HepG2 (cell line): Measurements from ENCODE around the gene GDI1. TPM values are rescaled to one million over a fixed set of nuclear protein-coding genes. Genes with fewer than 3 reads are reported as not detected.
A peak's percentile ranks its signal among the peaks of the same experiment; 100 is the strongest.

ENCODE experiments used
- ARID5B ChIP-seq: IDR thresholded peaks from 2 replicates; pipeline ENCODE4 v1.4.0; 2020; ENCODE audit warnings: mild to moderate bottlenecking, missing genetic modification reagents
- ATF5 ChIP-seq: sonication (generic); formaldehyde crosslinking; IDR thresholded peaks from 2 replicates; pipeline ENCODE4 v1.4.0; 2020; ENCODE audit warnings: mild to moderate bottlenecking, low read depth, missing genetic modification reagents
- ATRX ChIP-seq: sonication (generic); formaldehyde crosslinking; IDR thresholded peaks from 2 replicates; pipeline ENCODE4 v1.4.0; 2020; ENCODE audit warnings: missing genetic modification reagents, borderline replicate concordance
- JUN ChIP-seq: sonication (generic); formaldehyde crosslinking; IDR thresholded peaks from 2 replicates; pipeline ENCODE4 v1.4.0; 2020; ENCODE audit warnings: mild to moderate bottlenecking, missing genetic modification reagents
- RBM22 ChIP-seq: fragments of 200-400 bp; formaldehyde crosslinking; optimal IDR thresholded peaks from 2 replicates; pipeline ENCODE3; 2017; ENCODE audit warnings: mild to moderate bottlenecking, low read length, moderate library complexity
- SRF ChIP-seq: IDR thresholded peaks from 2 replicates; pipeline ENCODE4 v1.6.1; 2011; ENCODE audit warnings: mild to moderate bottlenecking, low read depth, low read length, moderate library complexity
- SRSF9 ChIP-seq: fragments of 200-400 bp; formaldehyde crosslinking; IDR thresholded peaks from 2 replicates; pipeline ENCODE4 v1.6.1; 2018; ENCODE audit warnings: borderline replicate concordance, mild to moderate bottlenecking, low read depth, low read length; ENCODE audit not compliant: insufficient read depth, poor library complexity, severe bottlenecking
- STAT6 ChIP-seq: sonication (generic); formaldehyde crosslinking; IDR thresholded peaks from 2 replicates; pipeline ENCODE4 v1.4.0; 2020; ENCODE audit warnings: missing genetic modification reagents, mild to moderate bottlenecking, borderline replicate concordance
- SYNCRIP ChIP-seq: fragments of 200-400 bp; formaldehyde crosslinking; IDR thresholded peaks from 2 replicates; pipeline ENCODE4 v1.6.1; 2018; ENCODE audit warnings: mild to moderate bottlenecking, low read depth, low read length; ENCODE audit not compliant: insufficient read depth
- ZNF883 ChIP-seq: sonication (generic); formaldehyde crosslinking; IDR thresholded peaks from 2 replicates; pipeline ENCODE4 v1.5.1; 2020; ENCODE audit warnings: mild to moderate bottlenecking, missing genetic modification reagents; ENCODE audit errors: not compliant biosample characterization
- ZSCAN21 ChIP-seq: sonication (generic); formaldehyde crosslinking; IDR thresholded peaks from 2 replicates; pipeline ENCODE4 v1.8.0; 2022; ENCODE audit warnings: mild to moderate bottlenecking, missing genetic modification reagents, moderate library complexity, borderline replicate concordance
- polyA plus RNA-seq, 8 experiments: library from polyadenylated mRNA; depleted of rRNA in 3 of 8; stranded (reverse) in 7 of 8; unstranded in 1 of 8; fragments of >200 nt; fragmentation: Illumina TruSeq in 4 of 8; extraction: Trizol in 4 of 8; gene quantifications; 2 replicates each; pipeline versions ENCODE4 v1.2.1 to v1.2.3, GENCODE V29; 2011 to 2016; ENCODE audit warnings: low read depth in 4 of 8, missing spikeins in 1 of 8, mixed read lengths in 1 of 8; ENCODE audit not compliant: insufficient read depth in 1 of 8
- total RNA-seq, 5 experiments: library from RNA; depleted of rRNA; stranded (reverse); fragments of >200 nt; fragmentation: Illumina TruSeq; extraction: Trizol; gene quantifications; 2 replicates each; pipeline ENCODE4 v1.2.3, GENCODE V29; 2016; ENCODE audit warnings: low read depth in 1 of 5
- TF ChIP-seq, protein P1 (sequence below): sonication (generic); formaldehyde crosslinking; IDR thresholded peaks from 2 replicates; pipeline ENCODE4 v1.5.1; 2020; ENCODE audit warnings: mild to moderate bottlenecking, missing genetic modification reagents
- TF ChIP-seq, protein P2 (sequence below): sonication (generic); formaldehyde crosslinking; IDR thresholded peaks from 2 replicates; pipeline ENCODE4 v1.4.0; 2020; ENCODE audit warnings: missing genetic modification reagents

The GDI1 gene
- total and polyA plus RNA-seq, 2 of the 13 experiments (the other 11 are each of a cell fraction or from before 2014, with no cell fraction given) = 17.4 to 105 TPM

DNA sequence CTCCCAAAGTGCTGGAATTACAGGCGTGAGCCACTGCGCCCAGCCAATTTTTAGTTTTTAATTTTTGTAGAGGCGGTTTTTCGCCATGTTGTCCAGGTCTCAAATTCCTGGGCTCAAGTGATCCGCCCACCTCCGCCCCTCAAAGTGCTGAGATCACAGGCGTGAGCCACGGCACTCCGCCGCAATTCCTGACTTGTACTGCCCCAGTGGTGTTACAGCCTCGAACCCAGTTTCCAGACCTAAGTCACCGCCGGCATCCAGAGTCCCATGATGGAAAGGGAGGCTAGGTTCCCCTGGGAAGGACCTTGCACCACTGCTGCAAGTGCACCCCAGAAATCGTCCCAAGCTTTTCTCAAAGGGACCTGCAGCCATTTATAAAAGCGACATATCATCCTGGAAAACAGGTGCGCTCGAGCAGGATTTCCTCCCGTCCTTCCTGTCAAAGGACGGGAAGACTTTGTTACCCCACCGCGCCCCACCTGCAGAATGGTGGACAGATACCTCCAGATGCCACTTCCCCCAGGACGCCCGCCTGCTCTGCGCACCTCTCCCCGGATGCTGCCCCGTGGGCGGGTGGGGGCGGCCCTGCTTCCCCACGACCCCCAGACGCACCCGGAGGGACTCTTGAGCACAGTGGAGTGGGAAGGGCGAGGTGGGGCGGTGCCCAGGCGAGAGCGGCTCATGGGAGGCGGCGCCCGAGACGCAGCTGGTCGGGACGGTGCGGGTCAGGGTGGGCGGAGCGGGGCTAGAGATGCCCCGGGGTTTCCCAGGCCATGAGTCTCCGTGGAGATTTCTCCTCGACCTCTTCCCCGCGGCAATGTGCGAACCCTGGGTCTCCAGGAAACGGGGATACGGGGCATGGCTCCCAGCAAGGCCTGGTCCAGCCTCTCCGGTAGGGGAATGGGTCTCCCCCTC lies 39.7 kb upstream of the GDI1 start (continued):
- TF ChIP-seq, protein P1, sequence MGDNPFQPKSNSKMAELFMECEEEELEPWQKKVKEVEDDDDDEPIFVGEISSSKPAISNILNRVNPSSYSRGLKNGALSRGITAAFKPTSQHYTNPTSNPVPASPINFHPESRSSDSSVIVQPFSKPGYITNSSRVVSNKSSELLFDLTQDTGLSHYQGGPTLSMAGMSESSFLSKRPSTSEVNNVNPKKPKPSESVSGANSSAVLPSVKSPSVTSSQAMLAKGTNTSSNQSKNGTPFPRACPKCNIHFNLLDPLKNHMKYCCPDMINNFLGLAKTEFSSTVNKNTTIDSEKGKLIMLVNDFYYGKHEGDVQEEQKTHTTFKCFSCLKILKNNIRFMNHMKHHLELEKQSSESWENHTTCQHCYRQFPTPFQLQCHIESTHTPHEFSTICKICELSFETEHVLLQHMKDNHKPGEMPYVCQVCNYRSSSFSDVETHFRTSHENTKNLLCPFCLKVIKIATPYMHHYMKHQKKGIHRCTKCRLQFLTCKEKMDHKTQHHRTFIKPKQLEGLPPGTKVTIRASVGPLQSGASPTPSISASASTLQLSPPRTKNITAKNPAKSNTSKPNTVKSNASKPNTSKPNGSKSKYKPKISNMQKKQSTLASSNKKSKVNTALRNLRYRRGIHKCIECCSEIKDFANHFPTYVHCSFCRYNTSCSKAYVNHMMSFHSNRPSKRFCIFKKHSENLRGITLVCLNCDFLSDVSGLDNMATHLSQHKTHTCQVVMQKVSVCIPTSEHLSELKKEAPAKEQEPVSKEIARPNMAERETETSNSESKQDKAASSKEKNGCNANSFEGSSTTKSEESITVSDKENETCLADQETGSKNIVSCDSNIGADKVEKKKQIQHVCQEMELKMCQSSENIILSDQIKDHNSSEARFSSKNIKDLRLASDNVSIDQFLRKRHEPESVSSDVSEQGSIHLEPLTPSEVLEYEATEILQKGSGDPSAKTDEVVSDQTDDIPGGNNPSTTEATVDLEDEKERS = 0 out of 2 replicates have a peak, but pooled peaks have one; percentile 15
- no peak for TF ChIP-seq ATRX
- TF ChIP-seq SYNCRIP = no peak
- no peak for TF ChIP-seq ZNF883 (CRISPR knock-in tag)
- no peak for TF ChIP-seq SRF
- TF ChIP-seq, protein P2, sequence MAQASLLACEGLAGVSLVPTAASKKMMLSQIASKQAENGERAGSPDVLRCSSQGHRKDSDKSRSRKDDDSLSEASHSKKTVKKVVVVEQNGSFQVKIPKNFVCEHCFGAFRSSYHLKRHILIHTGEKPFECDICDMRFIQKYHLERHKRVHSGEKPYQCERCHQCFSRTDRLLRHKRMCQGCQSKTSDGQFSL (CRISPR knock-in tag) = no peak
- no peak for TF ChIP-seq ARID5B (CRISPR knock-in tag)
- TF ChIP-seq SRSF9 = no peak
- TF ChIP-seq RBM22 = no peak
- TF ChIP-seq JUN (CRISPR knock-in tag) = no peak
- TF ChIP-seq ATF5 = no peak
- no peak for TF ChIP-seq STAT6
- 0 out of 2 replicates have a peak, but pooled peaks have one; percentile 32 for TF ChIP-seq ZSCAN21 (CRISPR knock-in tag)
